ENCODE data around the gene RTF2.
"Not testable (repeated sequence)": the region's sequence is repeated elsewhere in the genome, so short reads cannot be mapped to it uniquely, and the experiment has no call there.

RTF2 gene

DNA sequence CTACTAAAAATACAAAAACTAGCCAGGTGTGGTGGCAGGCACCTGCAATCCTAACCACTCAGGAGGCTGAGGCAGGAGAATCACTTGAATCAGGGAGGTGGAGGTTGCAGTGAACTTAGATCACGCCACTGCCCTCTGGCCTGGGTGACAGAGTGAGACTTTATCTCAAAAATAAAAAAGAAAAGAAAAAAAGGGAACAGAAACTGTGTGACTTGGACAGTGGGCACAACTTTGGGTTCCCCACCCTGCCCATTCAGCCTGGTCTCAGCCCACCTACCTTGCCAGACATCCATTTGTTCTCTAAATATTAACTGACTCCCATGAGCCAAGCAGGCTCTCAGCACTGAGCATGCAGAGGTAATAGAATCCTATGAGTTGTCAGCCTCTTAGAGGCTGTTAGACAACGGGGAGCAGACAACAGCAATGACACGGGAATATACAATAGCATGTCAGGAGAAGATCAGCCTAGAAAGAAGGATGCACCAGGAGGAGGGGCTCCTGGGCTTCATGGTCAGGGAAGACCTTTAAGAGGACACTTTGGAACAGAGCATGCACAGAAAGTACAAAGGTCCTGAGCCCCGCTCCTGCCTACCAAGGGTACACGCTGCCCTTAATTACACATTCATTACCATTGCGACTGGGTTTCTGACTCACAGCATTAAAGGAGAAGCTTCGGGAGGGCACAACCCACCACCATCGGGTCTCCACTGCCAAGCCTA lies 84.6 kb downstream of the RTF2 start:
- no peak for DNase-seq (ENCODE audit: low spot score)

- peak; percentile 95 for DNase-seq (ENCODE audit: low spot score)
These were observed 86.4 kb downstream of the RTF2 start for GRCh38 chr20:56554869-56555268.

DNA sequence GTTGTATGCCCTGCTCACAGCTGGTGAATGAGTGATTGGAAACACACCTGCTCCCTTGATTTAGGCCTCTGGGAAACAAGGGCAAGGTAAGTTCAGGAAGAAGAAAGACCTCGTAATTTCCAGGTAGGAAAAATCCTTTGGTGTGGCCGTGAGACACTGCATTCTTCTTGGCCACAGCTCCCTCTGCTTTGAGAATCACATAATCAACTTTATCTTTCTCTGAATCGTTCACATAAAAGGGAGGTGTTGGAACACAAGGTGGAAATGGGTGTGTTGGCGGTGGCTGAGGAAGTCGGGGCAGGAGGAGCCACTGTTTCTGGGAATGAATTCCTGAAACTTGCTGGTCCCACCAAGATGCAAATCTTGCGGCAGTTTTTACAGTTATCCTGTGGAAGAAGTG lies 90.5 kb downstream of the RTF2 start:
- DNase-seq (ENCODE audit: low spot score): no peak

GRCh38 chr20:56564526-56564925 lies 96.1 kb downstream of the RTF2 start:
- DNase-seq (ENCODE audit: low spot score): not testable (repeated sequence)

- no peak for DNase-seq (ENCODE audit: low spot score)
These were observed 97.1 kb downstream of the RTF2 start for GRCh38 chr20:56565511-56565910.

DNA sequence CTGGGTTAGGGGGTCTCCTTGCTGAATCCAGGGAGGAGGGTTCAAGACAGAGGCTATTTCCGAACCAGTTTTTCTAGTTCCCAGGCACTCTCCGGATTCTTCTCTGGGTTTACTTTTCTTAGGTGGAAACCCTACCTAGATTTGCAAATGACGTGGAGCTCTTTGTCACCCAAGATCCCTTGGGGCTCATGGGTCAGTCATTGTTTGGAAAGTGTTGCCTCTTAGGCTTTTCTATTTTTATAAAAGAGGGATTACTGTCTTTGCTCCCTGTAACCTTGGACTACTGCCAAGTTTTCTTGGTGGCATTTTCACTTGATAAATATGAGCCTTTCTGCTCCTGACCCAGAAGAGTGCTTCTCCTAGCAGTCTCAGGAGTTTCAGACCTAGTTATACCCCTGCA lies 98.2 kb downstream of the RTF2 start:
- DNase-seq (ENCODE audit: low spot score): no peak

Measured in kidney capillary endothelial cell (primary cell).